Testis (tissue), 2 donors: ENCODE data around the gene KDM4F.

Experiments
- POLR2A ChIP-seq: fragments of 450-650 bp; IDR thresholded peaks from one replicate; pipeline ENCODE4 v1.6.1; 2017; ENCODE audit warnings: antibody characterized with exemption, mild to moderate bottlenecking, moderate library complexity
- TF ChIP-seq, protein P1 (sequence below), 3 experiments: fragments of 450-650 bp in 2 of 3; fragments of 200-600 bp in 1 of 3; sonication (generic) in 1 of 3; IDR thresholded peaks; one replicate each; pipeline ENCODE4 v1.5.1; 2016 to 2019; ENCODE audit warnings: antibody characterized with exemption in 3 of 3, mild to moderate bottlenecking in 2 of 3, moderate library complexity in 1 of 3

DNA sequence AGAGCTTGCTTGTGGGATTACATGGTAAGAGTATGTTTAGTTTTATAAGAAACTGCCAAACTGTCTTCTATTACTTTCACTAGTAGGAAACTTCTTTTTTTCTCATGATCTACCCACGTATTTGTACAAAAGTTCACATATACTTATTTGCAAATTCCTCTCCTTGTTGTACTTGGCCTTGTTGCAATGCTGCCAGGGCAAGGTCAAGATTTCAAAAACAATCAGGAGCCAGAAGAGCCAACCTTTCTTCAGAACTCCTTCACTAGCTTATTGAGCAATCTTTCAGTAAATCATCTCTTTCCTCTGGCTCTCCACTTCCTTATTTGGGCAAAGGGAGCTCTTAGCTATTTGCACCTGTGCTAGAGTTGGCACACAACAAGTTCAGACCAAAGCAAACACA, 27.2 kb downstream of the KDM4F start:
- TF ChIP-seq, protein P1, sequence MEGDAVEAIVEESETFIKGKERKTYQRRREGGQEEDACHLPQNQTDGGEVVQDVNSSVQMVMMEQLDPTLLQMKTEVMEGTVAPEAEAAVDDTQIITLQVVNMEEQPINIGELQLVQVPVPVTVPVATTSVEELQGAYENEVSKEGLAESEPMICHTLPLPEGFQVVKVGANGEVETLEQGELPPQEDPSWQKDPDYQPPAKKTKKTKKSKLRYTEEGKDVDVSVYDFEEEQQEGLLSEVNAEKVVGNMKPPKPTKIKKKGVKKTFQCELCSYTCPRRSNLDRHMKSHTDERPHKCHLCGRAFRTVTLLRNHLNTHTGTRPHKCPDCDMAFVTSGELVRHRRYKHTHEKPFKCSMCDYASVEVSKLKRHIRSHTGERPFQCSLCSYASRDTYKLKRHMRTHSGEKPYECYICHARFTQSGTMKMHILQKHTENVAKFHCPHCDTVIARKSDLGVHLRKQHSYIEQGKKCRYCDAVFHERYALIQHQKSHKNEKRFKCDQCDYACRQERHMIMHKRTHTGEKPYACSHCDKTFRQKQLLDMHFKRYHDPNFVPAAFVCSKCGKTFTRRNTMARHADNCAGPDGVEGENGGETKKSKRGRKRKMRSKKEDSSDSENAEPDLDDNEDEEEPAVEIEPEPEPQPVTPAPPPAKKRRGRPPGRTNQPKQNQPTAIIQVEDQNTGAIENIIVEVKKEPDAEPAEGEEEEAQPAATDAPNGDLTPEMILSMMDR (IDR thresholded peaks at IDR 0.05): no peak
- no peak for TF ChIP-seq POLR2A
